T-helper 22 cell (primary cell): ENCODE data around the gene TRPV6.

Experiments used
- DNase-seq: peaks from one replicate; pipeline ENCODE4 v3.0.0-alpha.2; 2020; ENCODE audit warnings: low read depth

Gene TRPV6

GRCh38 chr7:142883145-142883544 is 2.4 kb downstream of the TRPV6 start:
- no peak for DNase-seq

GRCh38 chr7:142882338-142882678 is 3.2 kb downstream of the TRPV6 start:
- DNase-seq: no peak

- no peak for DNase-seq
Measured at GRCh38 chr7:142881586-142882337, 3.8 kb downstream of the TRPV6 start.

- no peak for DNase-seq
Measured at GRCh38 chr7:142880876-142881505, 4.6 kb downstream of the TRPV6 start.

GRCh38 chr7:142879060-142879459 is 6.5 kb downstream of the TRPV6 start:
- no peak for DNase-seq

GRCh38 chr7:142878315-142878714 is 7.2 kb downstream of the TRPV6 start:
- DNase-seq: no peak

- DNase-seq: no peak
Measured at GRCh38 chr7:142876991-142877910, 8.3 kb downstream of the TRPV6 start.

GRCh38 chr7:142876236-142876960 is 9.1 kb downstream of the TRPV6 start:
- DNase-seq: no peak

- DNase-seq: no peak
Measured at GRCh38 chr7:142875456-142875855, 10.1 kb downstream of the TRPV6 start.

GRCh38 chr7:142874837-142875236 is 10.7 kb downstream of the TRPV6 start:
- no peak for DNase-seq

- DNase-seq: no peak
Measured at GRCh38 chr7:142874409-142874808, 11.1 kb downstream of the TRPV6 start.

- no peak for DNase-seq
Measured at GRCh38 chr7:142873871-142874270, 11.7 kb downstream of the TRPV6 start.

GRCh38 chr7:142873281-142873784 is 12.2 kb downstream of the TRPV6 start:
- DNase-seq: no peak

- no peak for DNase-seq
Measured at GRCh38 chr7:142872106-142872675, 13.4 kb downstream of the TRPV6 start.

- no peak for DNase-seq
Measured at GRCh38 chr7:142871260-142872105, 14.1 kb downstream of the TRPV6 start.

- DNase-seq: no peak
Measured at GRCh38 chr7:142870566-142871259, 14.8 kb downstream of the TRPV6 start.

GRCh38 chr7:142870147-142870559 is 15.4 kb downstream of the TRPV6 start:
- DNase-seq: no peak

GRCh38 chr7:142869434-142869833 is 16.1 kb downstream of the TRPV6 start:
- no peak for DNase-seq

GRCh38 chr7:142868986-142869415 is 16.5 kb downstream of the TRPV6 start:
- no peak for DNase-seq
